DLD1 (cell line): Measurements from ENCODE around the gene CAMTA1.

Experiments
- in situ Hi-C: cut with HindIII; loops from 2 replicates; pipeline ENCODE4 v1.10.0; 2017; ENCODE audit warnings: low sequenced_read_pairs

The CAMTA1 gene

DNA sequence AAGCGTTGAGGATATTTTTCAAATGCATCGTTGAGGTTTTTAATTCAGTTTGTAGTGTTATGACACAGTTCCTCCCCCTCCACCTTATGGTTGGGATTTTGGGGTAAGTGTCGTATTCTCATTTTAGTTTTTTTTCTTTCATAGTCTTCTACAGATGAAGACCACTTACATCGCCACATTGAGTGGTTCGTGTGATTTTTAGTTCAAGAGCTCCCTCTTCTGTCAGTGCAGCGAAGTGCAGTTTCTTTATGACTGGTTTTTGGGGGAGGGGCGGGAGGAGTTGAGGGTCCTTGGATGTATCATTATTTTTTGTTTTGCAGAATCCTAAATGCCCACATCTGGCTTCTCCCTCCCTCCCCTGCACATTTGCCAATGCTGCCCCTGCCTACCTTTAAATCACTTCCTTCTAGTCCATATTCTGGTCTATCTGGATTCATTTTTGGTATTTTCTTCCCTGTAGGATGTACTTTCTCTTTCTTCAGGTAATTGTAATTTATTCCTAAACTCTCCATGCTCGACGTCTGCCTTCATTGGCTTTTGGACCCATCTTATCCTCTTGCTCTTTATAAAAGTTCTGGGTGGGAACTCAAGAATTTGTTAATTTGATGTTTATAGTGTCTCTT lies 433.1 kb downstream of the CAMTA1 start:
- in situ Hi-C loops: loop anchor here (25.0 kb wide), 1 partner anchor 506 kb away; the partner anchor contains the start of gene DNAJC11

DNA sequence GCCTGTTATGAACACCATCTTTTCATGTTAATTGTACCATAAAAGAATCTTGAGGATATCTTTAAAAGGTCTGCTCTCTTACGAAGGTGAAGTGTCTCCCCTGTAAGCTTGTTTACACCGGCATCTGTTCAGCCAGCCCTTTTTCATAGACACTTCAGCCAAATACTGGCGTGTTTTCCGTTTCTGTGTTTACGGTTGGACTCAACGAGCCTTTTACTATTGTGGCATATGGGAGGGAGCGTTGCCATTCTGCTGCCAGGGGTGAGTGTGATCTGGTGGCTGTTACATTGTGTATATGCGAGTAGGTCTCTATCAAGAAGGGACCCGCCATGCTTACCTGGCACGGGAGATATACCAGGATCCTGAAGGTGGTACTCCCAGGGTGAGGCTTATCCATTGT lies 433.8 kb downstream of the CAMTA1 start:
- in situ Hi-C loops: loop anchor here (25.0 kb wide), 1 partner anchor 507 kb away; the partner anchor contains the start of gene DNAJC11

- in situ Hi-C loops: loop anchor here (25.0 kb wide), 1 partner anchor 508 kb away; the partner anchor contains the start of gene DNAJC11
These were observed 434.8 kb downstream of the CAMTA1 start for GRCh38 chr1:7220007-7220406.

DNA sequence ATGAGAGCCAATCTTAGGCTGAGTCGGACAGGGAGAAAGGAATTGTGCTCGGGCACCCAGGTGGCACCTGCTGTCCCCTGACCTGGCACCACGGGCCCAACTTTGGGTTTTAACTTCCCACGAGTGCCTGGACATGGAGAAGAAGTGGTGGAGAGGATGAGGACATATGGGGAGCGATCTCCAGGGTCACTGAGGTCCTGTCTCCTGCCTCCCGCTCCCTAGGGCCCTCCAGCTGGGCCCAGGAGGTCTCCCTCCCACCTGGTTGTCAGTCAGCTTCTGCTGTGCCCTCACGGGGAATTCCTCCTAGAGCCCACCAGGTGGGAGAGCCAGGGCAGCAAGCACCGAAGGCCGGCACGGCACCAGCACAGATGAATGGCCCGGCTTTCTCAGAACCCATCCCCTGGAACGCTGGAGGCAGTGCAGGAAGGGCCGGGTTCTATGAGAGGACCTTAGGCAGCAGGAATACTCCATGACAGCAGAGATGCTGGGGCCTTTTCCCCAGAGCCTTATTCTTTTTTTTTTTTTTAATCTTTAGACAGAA lies 435.5 kb downstream of the CAMTA1 start:
- in situ Hi-C loops: loop anchor here (25.0 kb wide), 1 partner anchor 508 kb away; the partner anchor contains the start of gene DNAJC11

DNA sequence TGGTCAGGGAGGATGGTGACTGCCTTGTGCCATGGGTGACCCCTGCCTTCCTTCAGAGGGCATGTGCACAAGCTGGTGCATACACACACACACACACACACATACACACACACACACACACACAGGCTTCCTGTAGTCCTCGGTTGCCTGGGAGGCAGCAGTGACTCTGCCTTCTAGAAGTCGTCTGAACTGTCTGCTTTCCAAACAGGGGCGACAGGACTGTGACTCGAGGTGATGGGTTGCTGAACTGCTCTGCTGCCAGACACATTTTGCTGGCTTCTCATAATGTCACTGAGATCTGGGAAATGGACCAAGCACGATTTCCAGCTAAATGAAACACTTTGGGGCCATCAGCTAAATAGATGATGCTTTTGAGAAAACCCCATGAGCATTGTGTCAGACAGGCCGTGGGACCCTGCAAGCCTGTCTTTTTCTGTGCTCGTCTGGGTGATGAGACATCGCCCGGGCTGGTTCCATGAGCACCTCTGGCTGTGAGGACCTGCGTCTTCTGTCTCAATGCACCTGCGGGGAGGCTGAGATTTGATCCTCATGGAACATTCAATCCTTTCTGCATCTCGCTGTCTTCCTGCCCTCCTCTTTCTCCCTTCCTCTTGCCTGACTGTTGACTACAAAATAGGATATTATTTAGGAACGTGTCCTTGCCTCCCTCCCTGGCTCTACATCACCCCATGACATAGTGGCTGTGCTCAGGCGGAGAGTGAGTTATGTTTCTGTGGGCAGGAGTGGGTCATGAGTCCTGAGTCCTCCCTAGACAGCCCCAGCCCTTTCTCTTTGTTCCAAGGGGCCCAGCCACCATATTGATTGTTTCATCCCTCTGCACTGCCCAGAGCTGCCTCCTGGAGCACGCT lies 436.8 kb downstream of the CAMTA1 start:
- in situ Hi-C loops: loop anchor here (25.0 kb wide), 1 partner anchor 510 kb away; the partner anchor contains the start of gene DNAJC11

GRCh38 chr1:7222695-7223015 lies 437.4 kb downstream of the CAMTA1 start:
- in situ Hi-C loops: loop anchor here (25.0 kb wide), 1 partner anchor 510 kb away; the partner anchor contains the start of gene DNAJC11

DNA sequence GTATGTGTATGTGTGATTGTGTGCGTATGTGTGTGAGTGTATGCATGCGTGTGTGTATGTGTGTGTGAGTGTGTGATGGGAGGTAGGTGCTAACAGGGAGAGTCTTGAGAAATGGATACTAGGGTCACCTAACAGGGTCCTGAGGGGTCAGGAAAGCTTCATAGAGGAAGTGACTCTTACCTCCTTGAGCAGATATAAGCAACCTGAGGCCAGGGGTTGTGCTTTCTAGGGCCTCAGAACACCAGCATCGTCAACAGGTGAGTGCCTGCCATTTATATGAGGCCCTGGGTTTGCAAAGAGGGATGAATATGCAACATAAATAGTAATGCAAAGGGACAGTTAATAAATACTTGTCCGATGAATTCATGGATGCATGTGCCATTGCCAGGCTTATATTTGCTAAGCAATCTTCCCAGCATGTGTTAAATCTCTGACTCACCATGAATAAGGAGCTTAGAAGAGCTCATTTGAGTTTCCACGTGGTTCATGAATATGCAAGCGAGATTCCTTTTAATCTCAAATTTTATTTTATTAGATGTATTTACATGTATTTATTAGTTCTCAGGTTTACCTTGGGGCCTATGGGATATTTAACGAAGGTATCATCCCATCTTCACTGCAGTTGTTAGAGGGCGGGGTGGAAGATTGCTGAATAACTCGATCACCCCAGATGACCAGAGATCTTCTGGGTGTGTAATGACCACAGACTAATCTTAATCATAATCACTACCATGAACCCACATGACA lies 438.3 kb downstream of the CAMTA1 start:
- in situ Hi-C loops: loop anchor here (25.0 kb wide), 1 partner anchor 511 kb away; the partner anchor contains the start of gene DNAJC11

DNA sequence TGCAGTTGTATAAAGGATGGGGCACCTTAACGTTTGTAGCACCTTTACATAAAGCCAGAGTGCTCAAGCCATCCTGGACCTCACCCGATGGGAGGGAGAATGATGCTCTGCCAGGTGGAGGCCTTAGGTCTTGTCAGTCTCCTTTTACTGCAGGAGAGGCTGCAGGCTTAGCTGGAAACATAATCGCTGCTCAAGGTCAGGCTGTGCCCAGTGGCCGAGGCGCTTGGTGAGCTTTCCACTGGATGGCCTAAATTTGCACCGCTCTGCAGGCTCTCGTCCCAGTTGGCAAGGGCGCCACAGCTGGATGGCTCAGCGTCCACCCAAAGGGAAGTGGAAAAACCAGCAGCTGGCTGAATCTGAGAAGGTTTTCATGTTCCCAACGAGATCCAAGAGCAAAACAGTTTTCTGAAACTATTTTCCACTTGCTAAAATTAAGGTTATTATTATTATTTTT lies 438.9 kb downstream of the CAMTA1 start:
- in situ Hi-C loops: loop anchor here (25.0 kb wide), 1 partner anchor 512 kb away; the partner anchor contains the start of gene DNAJC11

GRCh38 chr1:7224644-7225043 lies 439.4 kb downstream of the CAMTA1 start:
- in situ Hi-C loops: loop anchor here (25.0 kb wide), 1 partner anchor 512 kb away; the partner anchor contains the start of gene DNAJC11

DNA sequence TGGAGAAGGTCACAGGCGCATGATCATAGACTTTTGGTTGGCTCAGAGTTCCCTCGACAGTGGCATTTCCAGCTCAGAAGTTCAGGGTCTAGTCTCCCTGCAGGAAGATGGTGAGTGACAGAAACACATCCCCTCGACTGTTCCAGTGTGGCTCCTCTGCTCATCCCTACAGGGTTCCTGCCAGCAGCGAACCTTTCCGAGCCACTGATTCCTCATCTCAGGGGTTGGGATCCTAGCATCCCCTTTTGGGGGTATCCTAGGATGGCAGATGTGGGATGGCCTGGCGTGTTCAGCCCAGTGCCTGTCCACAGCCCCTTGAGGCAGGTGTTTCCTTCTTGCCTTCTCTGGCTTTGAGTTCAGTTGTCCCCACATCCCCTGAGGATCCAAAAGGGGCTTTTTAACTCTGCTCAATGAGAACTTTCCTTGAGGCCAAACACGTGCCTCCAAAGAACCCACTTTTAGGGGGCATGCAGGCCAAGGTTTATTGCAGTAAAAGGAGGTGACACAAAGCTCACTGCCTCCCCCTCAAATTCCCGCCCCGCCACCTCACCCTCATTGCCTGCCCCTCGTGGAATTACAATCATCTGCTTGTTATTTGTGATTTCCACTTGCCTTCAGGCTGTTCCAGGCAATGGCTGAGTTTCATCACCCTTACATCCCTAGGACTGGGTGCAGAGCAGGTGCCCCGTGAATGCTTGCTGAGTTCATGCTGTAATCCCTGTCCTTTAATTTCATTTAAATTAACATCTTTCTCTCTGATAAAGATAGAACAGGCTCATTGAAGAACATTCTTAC lies 440.7 kb downstream of the CAMTA1 start:
- in situ Hi-C loops: no loop called here

DNA sequence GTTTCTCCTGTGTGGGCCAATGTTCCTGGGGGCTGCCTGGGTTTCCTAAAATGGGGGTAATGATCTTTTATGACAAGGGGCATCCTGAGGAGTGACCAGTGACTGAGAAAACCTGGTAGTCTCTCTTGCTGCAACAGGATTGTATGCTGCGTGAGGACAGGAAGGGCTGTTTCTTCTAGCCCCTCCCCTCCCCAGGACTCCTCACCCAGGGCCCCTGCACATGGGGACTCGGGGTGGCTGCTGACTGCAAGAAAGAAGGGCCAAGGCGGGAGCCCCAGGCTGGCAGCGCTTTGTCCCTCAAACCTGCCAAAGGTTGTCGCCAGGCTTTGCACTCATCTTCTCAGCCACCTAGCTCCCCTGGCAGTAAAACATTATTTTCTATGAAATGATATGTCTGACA lies 442.4 kb downstream of the CAMTA1 start:
- in situ Hi-C loops: no loop called here

DNA sequence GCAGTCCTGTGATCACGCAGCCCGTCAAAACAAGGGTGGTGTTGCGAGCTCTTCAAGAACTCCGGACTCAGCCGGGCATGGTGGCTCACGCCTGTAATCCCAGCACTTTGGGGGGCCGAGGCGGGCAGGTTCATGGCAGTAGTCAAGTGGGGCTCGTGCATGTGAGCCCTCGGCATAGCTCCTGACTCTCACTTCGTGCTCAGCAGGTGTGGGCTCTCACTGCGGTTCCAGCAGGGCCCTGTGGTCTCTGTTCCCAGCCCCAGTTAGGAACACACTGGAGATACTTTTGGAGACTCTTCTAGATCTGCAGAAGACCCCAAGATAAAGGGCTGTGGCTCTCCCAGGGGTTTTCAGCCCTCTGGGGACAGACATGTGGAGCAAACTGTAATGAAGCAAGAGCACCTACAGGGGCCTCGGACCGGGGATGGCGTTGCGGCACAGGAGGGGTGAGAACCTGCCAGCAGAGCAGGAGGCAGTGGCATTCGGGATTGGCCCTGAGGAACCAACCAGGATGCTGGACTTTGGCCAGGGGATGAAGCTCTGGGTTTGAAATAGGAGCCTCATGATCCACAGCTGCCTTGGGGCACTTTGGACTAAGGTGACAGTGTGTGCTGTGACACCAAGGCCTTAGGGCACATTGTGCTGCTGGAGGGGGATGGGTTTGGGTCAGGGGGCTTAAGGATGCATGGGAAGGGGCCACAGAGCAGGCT lies 443.2 kb downstream of the CAMTA1 start:
- in situ Hi-C loops: no loop called here

DNA sequence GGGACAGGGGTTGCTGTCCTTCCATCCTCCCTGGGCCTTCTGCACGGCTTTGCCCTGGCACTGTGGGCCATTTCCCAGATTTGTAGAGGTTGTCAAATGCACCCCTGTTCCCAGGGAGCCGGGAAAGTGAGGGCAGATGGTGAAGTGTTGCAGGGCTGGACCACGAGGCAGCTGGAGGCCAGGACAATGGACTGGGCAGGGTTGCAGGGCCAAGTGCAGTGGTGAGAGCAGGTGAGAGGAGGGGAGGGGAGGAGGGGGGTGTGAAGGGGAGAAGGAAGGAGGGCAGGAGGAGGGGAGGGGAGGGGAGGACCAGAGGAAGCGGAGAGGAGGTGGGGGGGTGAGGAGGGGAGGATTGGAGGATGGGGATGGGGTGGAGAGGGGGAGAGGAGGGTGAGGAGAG lies 443.9 kb downstream of the CAMTA1 start:
- in situ Hi-C loops: no loop called here

DNA sequence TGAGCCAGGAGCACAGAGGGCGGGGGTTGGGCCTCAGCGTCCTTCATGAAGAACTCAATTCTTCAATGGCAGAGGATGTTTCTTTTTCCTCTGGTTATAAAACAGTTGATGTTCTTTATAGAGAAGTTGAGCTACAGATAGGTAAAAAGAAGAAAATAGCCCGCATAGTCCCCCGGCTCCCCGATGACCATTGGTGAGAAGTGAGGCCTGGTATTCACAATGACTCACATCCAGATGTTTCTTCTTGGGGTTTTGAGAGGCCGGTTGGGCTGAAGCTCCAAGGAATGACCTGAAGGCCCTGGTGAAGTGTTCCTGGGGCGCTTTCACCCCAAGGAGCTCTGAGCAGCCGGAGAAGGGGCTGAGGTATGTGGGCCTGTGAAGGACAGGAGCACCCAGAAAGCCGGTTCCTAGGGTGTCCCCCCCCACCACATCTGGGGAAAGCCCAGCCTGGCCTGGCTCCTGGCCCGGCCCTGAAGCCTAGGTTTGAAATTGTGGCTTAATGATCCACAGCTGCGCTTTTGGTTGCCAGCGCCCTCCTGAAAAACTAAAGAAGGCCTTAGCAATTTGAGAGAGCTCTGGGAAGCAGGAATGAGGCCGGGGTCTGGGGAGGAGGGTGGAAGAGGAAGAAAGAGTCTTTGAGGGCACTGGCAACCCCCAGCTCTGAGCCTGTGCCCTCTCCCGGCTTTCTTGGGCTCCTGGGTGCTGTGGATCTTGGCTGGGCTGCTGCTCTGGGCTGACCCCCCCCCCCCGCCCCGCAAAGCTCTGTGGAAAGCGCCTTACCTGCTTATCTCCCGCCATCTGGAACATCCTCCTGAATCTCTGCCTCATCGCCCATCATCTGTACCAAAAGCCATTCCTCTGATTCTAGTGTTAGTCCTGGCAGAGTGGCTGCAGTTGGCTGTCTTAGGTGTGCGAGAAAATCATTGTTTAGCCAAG lies 444.7 kb downstream of the CAMTA1 start:
- in situ Hi-C loops: loop anchor here (5.0 kb wide), 1 partner anchor 93 kb away; no protein-coding TSS in a partner anchor

GRCh38 chr1:7232441-7233236 lies 447.4 kb downstream of the CAMTA1 start:
- in situ Hi-C loops: loop anchor here (5.0 kb wide), 1 partner anchor 95 kb away; no protein-coding TSS in a partner anchor

DNA sequence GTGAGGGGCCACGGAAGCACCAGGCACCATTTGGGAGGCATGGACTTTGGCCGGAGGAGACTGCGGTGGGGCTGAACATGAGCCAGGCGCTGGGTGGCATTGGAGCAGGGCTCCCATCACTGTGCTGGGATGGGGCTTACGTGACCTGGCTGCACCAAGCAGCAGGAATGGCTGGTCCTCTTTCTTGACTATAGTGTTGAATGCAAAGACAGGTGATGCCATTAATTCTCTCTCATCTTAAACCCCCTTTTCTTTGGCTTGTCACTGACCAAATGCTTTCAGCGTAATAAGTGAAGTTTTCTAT lies 447.9 kb downstream of the CAMTA1 start:
- in situ Hi-C loops: loop anchor here (5.0 kb wide), 1 partner anchor 96 kb away; no protein-coding TSS in a partner anchor
